A549 (cell line): ENCODE measurements around the gene FOXN4.

Experiments
- ATOH8 ChIP-seq: fragments of 250-450 bp; sonication (Bioruptor Pico); IDR thresholded peaks from 2 replicates; pipeline ENCODE4 v1.5.0; 2020; ENCODE audit warnings: low read depth, mild to moderate bottlenecking, moderate library complexity
- BHLHE40 ChIP-seq: IDR thresholded peaks from 2 replicates; pipeline ENCODE4 v1.6.1; 2012; ENCODE audit warnings: low read depth, low read length, inconsistent platforms
- EP300 ChIP-seq, 2 experiments: fragments of >200 bp; sonication (Bioruptor Twin); formaldehyde crosslinking; IDR thresholded peaks; 2 replicates in 1 of 2; 3 replicates in 1 of 2; pipeline ENCODE4 v1.6.1; 2016 to 2017
- NFE2L2 ChIP-seq: fragments of 150-350 bp; conservative IDR thresholded peaks from 2 replicates; pipeline ENCODE4 v1.6.1; 2014; ENCODE audit warnings: low read length
- NR3C1 ChIP-seq: fragments of >200 bp; sonication (Bioruptor Twin); formaldehyde crosslinking; IDR thresholded peaks from 3 replicates; pipeline ENCODE4 v1.6.1; 2017
- PHF8 ChIP-seq: fragments of 200-600 bp; sonication (generic); IDR thresholded peaks from 2 replicates; pipeline ENCODE4 v1.6.1; 2016; ENCODE audit warnings: low read depth, mild to moderate bottlenecking, antibody characterized with exemption, moderate library complexity, borderline replicate concordance
- POLR2A ChIP-seq: IDR thresholded peaks from 2 replicates; pipeline ENCODE4 v1.6.1; 2012; ENCODE audit warnings: mild to moderate bottlenecking, low read length
- RNF2 ChIP-seq: fragments of 200-600 bp; sonication (generic); IDR thresholded peaks from 2 replicates; pipeline ENCODE4 v1.6.1; 2016; ENCODE audit warnings: low read depth, mild to moderate bottlenecking, antibody characterized with exemption, moderate library complexity, borderline replicate concordance
- SMC3 ChIP-seq: fragments of >200 bp; sonication (Bioruptor Twin); formaldehyde crosslinking; IDR thresholded peaks from 3 replicates; pipeline ENCODE4 v1.6.1; 2018; ENCODE audit warnings: inconsistent platforms
- ZFP36 ChIP-seq: fragments of 450-650 bp; IDR thresholded peaks from 2 replicates; pipeline ENCODE4 v1.6.1; 2014; ENCODE audit warnings: borderline replicate concordance; ENCODE audit not compliant: partially characterized antibody
- TF ChIP-seq, protein P1 (sequence below): fragments of >200 bp; sonication (Bioruptor Twin); formaldehyde crosslinking; IDR thresholded peaks from 3 replicates; pipeline ENCODE4 v1.5.1; 2016
- TF ChIP-seq, protein P2 (sequence below): fragments of 200-600 bp; sonication (generic); IDR thresholded peaks from 2 replicates; pipeline ENCODE4 v1.6.1; 2016; ENCODE audit warnings: antibody characterized with exemption, mild to moderate bottlenecking, moderate library complexity

DNA sequence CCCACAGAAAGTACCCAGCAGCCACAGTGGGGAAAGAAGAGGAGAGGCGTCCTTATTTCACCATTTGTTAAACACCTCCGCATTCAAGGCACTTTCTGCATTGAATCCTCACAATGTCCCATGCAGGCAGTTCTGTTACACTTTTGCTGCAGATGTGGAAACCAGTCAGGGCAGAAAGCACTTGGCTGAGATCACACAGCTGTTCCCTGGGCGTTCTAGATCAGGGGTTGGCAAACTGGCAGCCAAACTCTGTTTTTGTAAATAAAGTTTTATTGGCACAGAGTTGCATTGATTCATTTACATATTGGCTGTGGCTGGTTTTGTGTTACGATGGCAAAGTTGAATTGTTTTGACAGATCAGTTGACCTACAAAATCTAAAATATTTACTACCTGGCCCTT lies 20.1 kb downstream of the FOXN4 start:
- no peak for TF ChIP-seq POLR2A
- TF ChIP-seq NR3C1, result no peak
- no peak for TF ChIP-seq RNF2
- TF ChIP-seq SMC3, result no peak
- no peak for TF ChIP-seq BHLHE40
- no peak for TF ChIP-seq EP300 (IDR thresholded peaks at IDR 0.05)
- TF ChIP-seq, protein P1, sequence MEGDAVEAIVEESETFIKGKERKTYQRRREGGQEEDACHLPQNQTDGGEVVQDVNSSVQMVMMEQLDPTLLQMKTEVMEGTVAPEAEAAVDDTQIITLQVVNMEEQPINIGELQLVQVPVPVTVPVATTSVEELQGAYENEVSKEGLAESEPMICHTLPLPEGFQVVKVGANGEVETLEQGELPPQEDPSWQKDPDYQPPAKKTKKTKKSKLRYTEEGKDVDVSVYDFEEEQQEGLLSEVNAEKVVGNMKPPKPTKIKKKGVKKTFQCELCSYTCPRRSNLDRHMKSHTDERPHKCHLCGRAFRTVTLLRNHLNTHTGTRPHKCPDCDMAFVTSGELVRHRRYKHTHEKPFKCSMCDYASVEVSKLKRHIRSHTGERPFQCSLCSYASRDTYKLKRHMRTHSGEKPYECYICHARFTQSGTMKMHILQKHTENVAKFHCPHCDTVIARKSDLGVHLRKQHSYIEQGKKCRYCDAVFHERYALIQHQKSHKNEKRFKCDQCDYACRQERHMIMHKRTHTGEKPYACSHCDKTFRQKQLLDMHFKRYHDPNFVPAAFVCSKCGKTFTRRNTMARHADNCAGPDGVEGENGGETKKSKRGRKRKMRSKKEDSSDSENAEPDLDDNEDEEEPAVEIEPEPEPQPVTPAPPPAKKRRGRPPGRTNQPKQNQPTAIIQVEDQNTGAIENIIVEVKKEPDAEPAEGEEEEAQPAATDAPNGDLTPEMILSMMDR, result no peak
- TF ChIP-seq ZFP36, result no peak
- TF ChIP-seq, protein P2, sequence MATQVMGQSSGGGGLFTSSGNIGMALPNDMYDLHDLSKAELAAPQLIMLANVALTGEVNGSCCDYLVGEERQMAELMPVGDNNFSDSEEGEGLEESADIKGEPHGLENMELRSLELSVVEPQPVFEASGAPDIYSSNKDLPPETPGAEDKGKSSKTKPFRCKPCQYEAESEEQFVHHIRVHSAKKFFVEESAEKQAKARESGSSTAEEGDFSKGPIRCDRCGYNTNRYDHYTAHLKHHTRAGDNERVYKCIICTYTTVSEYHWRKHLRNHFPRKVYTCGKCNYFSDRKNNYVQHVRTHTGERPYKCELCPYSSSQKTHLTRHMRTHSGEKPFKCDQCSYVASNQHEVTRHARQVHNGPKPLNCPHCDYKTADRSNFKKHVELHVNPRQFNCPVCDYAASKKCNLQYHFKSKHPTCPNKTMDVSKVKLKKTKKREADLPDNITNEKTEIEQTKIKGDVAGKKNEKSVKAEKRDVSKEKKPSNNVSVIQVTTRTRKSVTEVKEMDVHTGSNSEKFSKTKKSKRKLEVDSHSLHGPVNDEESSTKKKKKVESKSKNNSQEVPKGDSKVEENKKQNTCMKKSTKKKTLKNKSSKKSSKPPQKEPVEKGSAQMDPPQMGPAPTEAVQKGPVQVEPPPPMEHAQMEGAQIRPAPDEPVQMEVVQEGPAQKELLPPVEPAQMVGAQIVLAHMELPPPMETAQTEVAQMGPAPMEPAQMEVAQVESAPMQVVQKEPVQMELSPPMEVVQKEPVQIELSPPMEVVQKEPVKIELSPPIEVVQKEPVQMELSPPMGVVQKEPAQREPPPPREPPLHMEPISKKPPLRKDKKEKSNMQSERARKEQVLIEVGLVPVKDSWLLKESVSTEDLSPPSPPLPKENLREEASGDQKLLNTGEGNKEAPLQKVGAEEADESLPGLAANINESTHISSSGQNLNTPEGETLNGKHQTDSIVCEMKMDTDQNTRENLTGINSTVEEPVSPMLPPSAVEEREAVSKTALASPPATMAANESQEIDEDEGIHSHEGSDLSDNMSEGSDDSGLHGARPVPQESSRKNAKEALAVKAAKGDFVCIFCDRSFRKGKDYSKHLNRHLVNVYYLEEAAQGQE, result no peak
- TF ChIP-seq NFE2L2, result no peak
- no peak for TF ChIP-seq PHF8
- TF ChIP-seq ATOH8 (CRISPR knock-in tag), result no peak
